Keratinocyte (primary cell): ENCODE results near the gene LSAMP. TPM values are rescaled to one million over a fixed set of nuclear protein-coding genes. Genes with fewer than 3 reads are reported as not detected.

Experiments used
- DNase-seq: peaks from one replicate; pipeline ENCODE4 v3.0.0-alpha.2; 2011; ENCODE audit warnings: low read depth, missing footprints, low spot score
- FAIRE-seq: peaks from 2 replicates; lab custom pipeline; 2011; peaks lifted over from hg19 to GRCh38; lab: Jason Lieb, UNC
- H2AFZ ChIP-seq: 2 replicates; pipeline ENCODE4 v1.6.0; 2012; ENCODE audit warnings: low read length, control low read depth, inconsistent platforms; ENCODE audit not compliant: control insufficient read depth
- H3K27ac ChIP-seq: 2 replicates; pipeline ENCODE4 v1.5.1; 2011; ENCODE audit warnings: low read length; ENCODE audit not compliant: control insufficient read depth, insufficient read depth
- H3K27me3 ChIP-seq: 3 replicates; pipeline ENCODE4 v1.6.0; 2011; ENCODE audit warnings: low read length; ENCODE audit not compliant: control insufficient read depth, insufficient read depth; ENCODE audit errors: extremely low read depth
- H3K36me3 ChIP-seq, 2 experiments: 2 replicates in 1 of 2; 3 replicates in 1 of 2; pipeline ENCODE4 v1.5.1; 2011; ENCODE audit warnings: low read length in 2 of 2, mild to moderate bottlenecking in 1 of 2; ENCODE audit not compliant: control insufficient read depth in 2 of 2, insufficient read depth in 2 of 2; ENCODE audit errors: extremely low read depth in 1 of 2
- H3K4me1 ChIP-seq: 3 replicates; pipeline ENCODE4 v1.5.1; 2011; ENCODE audit warnings: low read length; ENCODE audit not compliant: control insufficient read depth, insufficient read depth; ENCODE audit errors: extremely low read depth
- H3K4me2 ChIP-seq: 3 replicates; pipeline ENCODE4 v1.6.0; 2011; ENCODE audit warnings: low read depth, low read length; ENCODE audit not compliant: control insufficient read depth, insufficient read depth; ENCODE audit errors: extremely low read depth
- H3K4me3 ChIP-seq, 3 experiments: fragments of 200-600 bp in 1 of 3; sonication (generic) in 1 of 3; 2 replicates in 2 of 3; 3 replicates in 1 of 3; pipeline ENCODE4 v1.5.1; 2011 to 2016; ENCODE audit warnings: low read length in 3 of 3, mild to moderate bottlenecking in 3 of 3, control low read depth in 2 of 3, inconsistent platforms in 1 of 3, low read depth in 1 of 3, mixed read lengths in 1 of 3, mixed run types in 1 of 3, moderate library complexity in 1 of 3; ENCODE audit not compliant: control insufficient read depth in 2 of 3, insufficient read depth in 2 of 3; ENCODE audit errors: extremely low read depth in 1 of 3
- H3K79me2 ChIP-seq: 2 replicates; pipeline ENCODE4 v1.6.0; 2012; ENCODE audit warnings: low read length; ENCODE audit not compliant: control insufficient read depth, insufficient read depth
- H3K9ac ChIP-seq: 3 replicates; pipeline ENCODE4 v1.6.0; 2011; ENCODE audit warnings: low read length; ENCODE audit not compliant: control insufficient read depth, insufficient read depth; ENCODE audit errors: extremely low read depth
- H3K9me1 ChIP-seq: 3 replicates; pipeline ENCODE4 v1.6.0; 2011; ENCODE audit warnings: low read length; ENCODE audit not compliant: control insufficient read depth, insufficient read depth; ENCODE audit errors: extremely low read depth
- H3K9me3 ChIP-seq: 2 replicates; pipeline ENCODE4 v1.5.1; 2012; ENCODE audit warnings: low read depth, low read length; ENCODE audit not compliant: control insufficient read depth
- H4K20me1 ChIP-seq: 3 replicates; pipeline ENCODE4 v1.6.0; 2011; ENCODE audit warnings: low read length; ENCODE audit not compliant: control insufficient read depth, insufficient read depth; ENCODE audit errors: extremely low read depth
- EZH2 ChIP-seq: IDR thresholded peaks from one replicate; pipeline ENCODE4 v1.6.1; 2012; ENCODE audit warnings: inconsistent platforms, mild to moderate bottlenecking, low read length, moderate library complexity
- dilution Hi-C: fragments of 300-500 bp; cut with MboI; formaldehyde crosslinking; loops from one replicate; pipeline ENCODE4 v1.7.0; 2020; ENCODE audit warnings: low sequenced_read_pairs; ENCODE audit not compliant: extremely low pct_ligation_motif_present
- polyA plus RNA-seq, 5 experiments: library from polyadenylated mRNA; depleted of rRNA in 3 of 5; stranded (reverse) in 3 of 5; stranded (forward) in 1 of 5; unstranded in 1 of 5; fragments of >200 nt; gene quantifications; 1 replicate in 1 of 5; 2 replicates in 3 of 5; 3 replicates in 1 of 5; pipeline versions ENCODE4 v1.2.1 to v1.2.3, GENCODE V29; 2011 to 2012; ENCODE audit warnings: missing spikeins in 2 of 5, low read depth in 1 of 5, low replicate concordance in 1 of 5
- TF ChIP-seq, protein P1 (sequence below), 3 experiments: IDR thresholded peaks in 1 of 3; conservative IDR thresholded peaks in 1 of 3; optimal IDR thresholded peaks in 1 of 3; 2 replicates in 2 of 3; 3 replicates in 1 of 3; pipeline versions ENCODE3 to v1.5.1; 2011; ENCODE audit warnings: low read length in 3 of 3, mild to moderate bottlenecking in 3 of 3, moderate library complexity in 2 of 3, control low read depth in 1 of 3, inconsistent platforms in 1 of 3; ENCODE audit not compliant: insufficient read depth in 2 of 3; ENCODE audit errors: extremely low read depth in 1 of 3

Gene LSAMP
- polyA plus RNA-seq, 1 donor (not counting 4 experiments of a cell fraction or from before 2014, with no cell fraction given): 0.12 TPM

DNA sequence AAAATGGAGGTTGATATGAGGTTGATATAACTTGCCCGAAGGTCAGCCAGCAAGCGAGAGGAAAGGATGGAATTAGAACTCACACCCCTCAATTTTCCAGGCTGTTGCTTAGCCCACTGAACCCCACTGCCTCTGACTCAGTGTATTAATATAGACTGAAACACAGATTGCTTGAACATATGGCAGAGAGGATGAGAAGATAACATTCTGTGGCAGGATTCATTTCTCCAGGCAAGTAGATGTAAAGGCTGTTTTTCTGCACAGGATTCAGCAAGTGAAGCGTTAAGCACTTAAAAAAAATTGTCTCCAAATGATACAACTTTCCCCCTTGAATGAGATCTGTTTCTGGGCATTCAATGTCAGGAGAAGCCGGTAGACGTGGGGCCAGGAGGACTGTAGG is 486.8 kb downstream of the LSAMP start:
- Histone ChIP-seq H3K9me3 (no peaks in the 10 kb centered on the region), H3K4me3 (no peak overlapping the region), H3K4me2 (no peak overlapping the region), H4K20me1 (no peaks in the 10 kb centered on the region), H3K27me3 (no peaks in the 10 kb centered on the region), H2AFZ (no peak overlapping the region), H3K36me3 (no peaks in the 10 kb centered on the region), H3K27ac (no peak overlapping the region), H3K4me1 (no peaks in the 10 kb centered on the region), H3K79me2 (no peaks in the 10 kb centered on the region), H3K9me1 (no peaks in the 10 kb centered on the region), H3K9ac (no peak overlapping the region)
- TF ChIP-seq, protein P1, sequence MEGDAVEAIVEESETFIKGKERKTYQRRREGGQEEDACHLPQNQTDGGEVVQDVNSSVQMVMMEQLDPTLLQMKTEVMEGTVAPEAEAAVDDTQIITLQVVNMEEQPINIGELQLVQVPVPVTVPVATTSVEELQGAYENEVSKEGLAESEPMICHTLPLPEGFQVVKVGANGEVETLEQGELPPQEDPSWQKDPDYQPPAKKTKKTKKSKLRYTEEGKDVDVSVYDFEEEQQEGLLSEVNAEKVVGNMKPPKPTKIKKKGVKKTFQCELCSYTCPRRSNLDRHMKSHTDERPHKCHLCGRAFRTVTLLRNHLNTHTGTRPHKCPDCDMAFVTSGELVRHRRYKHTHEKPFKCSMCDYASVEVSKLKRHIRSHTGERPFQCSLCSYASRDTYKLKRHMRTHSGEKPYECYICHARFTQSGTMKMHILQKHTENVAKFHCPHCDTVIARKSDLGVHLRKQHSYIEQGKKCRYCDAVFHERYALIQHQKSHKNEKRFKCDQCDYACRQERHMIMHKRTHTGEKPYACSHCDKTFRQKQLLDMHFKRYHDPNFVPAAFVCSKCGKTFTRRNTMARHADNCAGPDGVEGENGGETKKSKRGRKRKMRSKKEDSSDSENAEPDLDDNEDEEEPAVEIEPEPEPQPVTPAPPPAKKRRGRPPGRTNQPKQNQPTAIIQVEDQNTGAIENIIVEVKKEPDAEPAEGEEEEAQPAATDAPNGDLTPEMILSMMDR (optimal IDR thresholded peaks at IDR 0.05 in 1 of 3, IDR thresholded peaks at IDR 0.05 in 1 of 3, conservative IDR thresholded peaks at IDR 0.05 in 1 of 3; ENCODE audit: extremely low read depth in 1 of 3, insufficient read depth in 2 of 3, low read length in 3 of 3): no peak
- no peak for TF ChIP-seq EZH2
- DNase-seq: no peak
- dilution Hi-C loops: no loop called here
- no peak for FAIRE-seq

DNA sequence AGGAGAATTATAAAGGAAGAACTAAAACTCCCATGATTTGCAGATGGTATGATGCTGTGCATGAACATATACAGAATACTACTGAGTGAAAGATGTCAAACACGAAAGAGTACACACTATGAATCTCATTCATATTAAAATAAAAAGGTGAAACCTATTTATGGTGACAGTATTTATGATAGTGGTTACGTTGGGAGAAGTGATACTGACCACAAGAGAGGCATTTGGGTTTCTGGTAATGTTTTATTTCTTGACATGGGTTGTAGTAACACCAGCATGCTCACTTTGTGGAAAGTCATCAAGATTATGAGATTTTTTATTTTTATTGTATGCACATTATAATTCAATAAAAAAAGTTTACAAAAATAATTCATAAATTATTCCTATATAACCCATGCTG is 498.0 kb downstream of the LSAMP start:
- Histone ChIP-seq H3K9ac (no peak overlapping the region), H3K79me2 (no peaks in the 10 kb centered on the region), H3K27ac (no peak overlapping the region), H3K4me3 (no peak overlapping the region), H3K36me3 (no peaks in the 10 kb centered on the region), H3K4me1 (no peaks in the 10 kb centered on the region), H3K9me3 (no peaks in the 10 kb centered on the region), H3K27me3 (no peaks in the 10 kb centered on the region), H3K4me2 (no peak overlapping the region), H4K20me1 (no peaks in the 10 kb centered on the region), H3K9me1 (no peaks in the 10 kb centered on the region), H2AFZ (no peak overlapping the region)
- FAIRE-seq: no peak
- dilution Hi-C loops: no loop called here
- TF ChIP-seq, protein P1 (optimal IDR thresholded peaks at IDR 0.05 in 1 of 3, IDR thresholded peaks at IDR 0.05 in 1 of 3, conservative IDR thresholded peaks at IDR 0.05 in 1 of 3; ENCODE audit: extremely low read depth in 1 of 3, insufficient read depth in 2 of 3, low read length in 3 of 3): no peak
- TF ChIP-seq EZH2: no peak
- no peak for DNase-seq
